Stimulated activated naive CD8-positive, alpha-beta T cell treated with anti-CD3 and anti-CD28 coated beads, Interleukin-15, Interleukin-2, amounts not matched to agents 100 ng/mL and 50 ng/mL, for 24 hours (primary cell): Measurements from ENCODE around the gene DUSP5.

Experiments
- H3K27ac Mint-ChIP-seq: one replicate; pipeline ENCODE4 v1.8.0; 2021; ENCODE audit warnings: mild to moderate bottlenecking, mixed read lengths
- H3K27me3 Mint-ChIP-seq: one replicate; pipeline ENCODE4 v1.8.0; 2021; ENCODE audit warnings: mixed read lengths
- H3K36me3 Mint-ChIP-seq: one replicate; pipeline ENCODE4 v1.8.0; 2021; ENCODE audit warnings: low read depth, mixed read lengths
- H3K4me1 Mint-ChIP-seq: one replicate; pipeline ENCODE4 v1.8.0; 2021; ENCODE audit warnings: low read depth, mixed read lengths
- H3K4me3 Mint-ChIP-seq: one replicate; pipeline ENCODE4 v1.8.0; 2021; ENCODE audit warnings: mild to moderate bottlenecking, mixed read lengths
- H3K9me3 Mint-ChIP-seq: one replicate; pipeline ENCODE4 v1.8.0; 2021; ENCODE audit warnings: mixed read lengths

DUSP5 gene

DNA sequence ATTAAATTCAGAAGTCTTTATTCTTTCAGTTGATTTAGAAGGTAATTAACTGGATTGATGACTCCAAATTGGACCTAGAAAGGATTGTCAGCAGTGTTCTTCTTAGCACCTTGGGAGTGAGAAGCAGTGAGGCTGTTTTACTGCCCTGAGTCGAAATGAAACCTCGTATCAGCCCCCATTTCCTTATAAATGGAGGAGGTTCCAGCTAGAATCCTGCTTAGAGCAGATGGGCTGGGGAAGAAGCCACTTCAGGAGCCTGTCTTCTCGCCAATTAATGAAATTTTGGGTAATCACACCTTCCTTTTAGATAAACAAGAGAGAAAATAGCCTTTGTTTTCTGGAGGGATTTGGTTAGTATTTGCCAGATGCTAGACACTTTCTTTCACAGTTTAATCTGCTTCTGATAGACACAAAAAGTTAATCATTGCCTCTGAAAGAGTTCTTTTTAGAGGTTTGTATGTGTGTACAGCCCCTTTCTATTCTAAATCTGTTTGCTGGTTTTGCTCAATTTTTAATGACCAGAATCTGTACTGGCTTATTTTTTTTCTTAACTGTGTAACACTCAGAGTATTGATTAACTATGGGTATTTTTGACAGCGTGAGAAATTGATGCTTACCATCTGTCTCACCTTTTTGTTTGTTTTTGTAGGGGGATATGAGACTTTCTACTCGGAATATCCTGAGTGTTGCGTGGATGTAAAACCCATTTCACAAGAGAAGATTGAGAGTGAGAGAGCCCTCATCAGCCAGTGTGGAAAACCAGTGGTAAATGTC is 4.6 kb downstream of the DUSP5 start:
- Mint-ChIP-seq H3K27ac (peak overlapping the region; percentile 97), H3K27me3 (no peaks in the 10 kb centered on the region), H3K9me3 (no peaks in the 10 kb centered on the region), H3K4me1 (peaks cover 81% of the 10 kb centered on the region), H3K36me3 (peaks cover 78% of the 10 kb centered on the region), H3K4me3 (peak overlapping the region; percentile 96)

DNA sequence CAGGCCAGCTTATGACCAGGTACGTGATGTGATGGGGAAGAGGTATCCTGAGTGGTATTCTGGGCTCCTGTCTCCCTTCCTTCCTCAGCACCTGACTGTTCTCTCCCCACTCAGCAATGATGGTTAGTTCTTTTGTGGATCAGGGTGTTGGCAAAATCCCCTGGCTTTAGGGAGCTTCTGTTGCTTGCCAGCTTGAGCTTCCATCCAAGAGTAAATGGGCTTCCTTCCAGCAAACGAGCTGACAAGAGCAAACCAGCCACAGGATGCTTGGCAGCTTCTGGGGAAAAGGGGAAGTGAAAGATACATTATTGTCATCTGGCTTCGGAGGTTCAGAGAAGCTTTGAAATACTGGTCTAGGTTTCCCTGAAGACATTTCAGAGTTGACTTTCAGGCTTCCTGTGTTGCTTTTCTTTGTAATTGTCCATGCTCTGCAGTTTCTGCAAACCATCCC is 5.2 kb downstream of the DUSP5 start:
- Mint-ChIP-seq H3K4me1 (peaks cover 85% of the 10 kb centered on the region), H3K9me3 (no peaks in the 10 kb centered on the region), H3K27ac (peak overlapping the region; percentile 97), H3K36me3 (peaks cover 84% of the 10 kb centered on the region), H3K27me3 (no peaks in the 10 kb centered on the region), H3K4me3 (peak overlapping the region; percentile 96)

DNA sequence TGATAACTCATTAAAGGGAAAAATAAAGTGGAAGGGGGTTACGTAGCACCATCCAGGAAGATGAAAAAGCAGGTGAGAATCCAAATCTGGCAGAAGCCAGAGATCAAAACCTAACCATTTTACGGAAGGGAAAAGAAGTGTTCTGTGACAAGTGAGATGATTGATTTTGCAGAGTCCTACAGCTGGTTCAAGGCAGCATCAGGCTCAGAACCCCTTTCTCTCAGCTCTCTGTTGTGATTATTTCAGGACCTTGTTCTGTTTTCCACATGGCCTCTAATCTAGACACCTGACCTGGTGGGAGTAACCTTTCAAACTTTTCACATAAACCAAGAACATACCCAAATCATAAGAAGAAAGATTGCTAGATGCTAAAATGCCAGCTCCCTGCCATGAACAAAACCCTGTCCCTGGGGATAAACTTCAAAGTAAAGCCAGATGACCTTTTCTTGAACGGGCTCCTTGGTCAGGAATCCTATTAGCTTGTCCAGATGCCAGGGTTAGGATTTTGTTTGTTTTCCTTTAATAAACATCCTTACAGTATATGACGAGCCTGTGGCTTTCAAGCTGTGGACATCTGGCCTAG is 5.9 kb downstream of the DUSP5 start:
- no peaks in the 10 kb centered on the region for H3K9me3 Mint-ChIP-seq
- peak overlapping the region; percentile 96 for H3K4me3 Mint-ChIP-seq
- H3K36me3 Mint-ChIP-seq, result peaks cover 92% of the 10 kb centered on the region
- H3K27ac Mint-ChIP-seq, result peak overlapping the region; percentile 97
- peaks cover 90% of the 10 kb centered on the region for H3K4me1 Mint-ChIP-seq
- H3K27me3 Mint-ChIP-seq, result no peaks in the 10 kb centered on the region

DNA sequence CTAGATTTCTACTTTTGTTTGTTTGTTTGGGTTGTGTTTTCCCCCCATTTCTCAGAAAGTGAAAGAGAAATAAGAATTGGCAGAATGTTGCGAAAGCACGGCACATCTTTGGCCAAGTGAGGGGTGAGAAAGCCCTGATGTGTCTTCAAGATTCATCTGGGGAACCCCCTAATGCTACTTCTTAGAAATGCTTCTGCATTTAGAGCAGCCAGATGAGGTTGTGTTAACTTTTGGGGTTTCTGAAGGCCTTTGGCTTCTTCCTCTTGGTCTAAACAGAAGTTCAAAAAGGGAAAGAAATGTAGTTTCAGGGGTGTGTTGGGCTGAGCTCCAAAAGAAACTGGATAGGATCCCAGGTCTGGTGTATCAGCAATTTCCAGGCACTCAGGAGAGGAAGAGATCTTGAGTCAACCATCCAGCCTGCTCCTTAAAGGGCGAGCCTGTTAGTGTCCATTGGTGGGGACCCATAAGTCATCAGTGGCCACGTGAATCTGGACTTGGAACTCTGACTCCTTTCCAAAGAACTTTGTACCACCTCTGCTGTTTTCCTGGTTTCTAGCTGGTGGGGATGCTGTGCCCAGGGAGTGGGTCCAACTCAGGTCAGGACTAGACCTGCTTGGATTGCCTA is 6.5 kb downstream of the DUSP5 start:
- H3K4me1 Mint-ChIP-seq, result peaks cover 95% of the 10 kb centered on the region
- H3K9me3 Mint-ChIP-seq, result no peaks in the 10 kb centered on the region
- peak overlapping the region; percentile 97 for H3K27ac Mint-ChIP-seq
- H3K36me3 Mint-ChIP-seq, result peaks cover 93% of the 10 kb centered on the region
- H3K27me3 Mint-ChIP-seq, result no peaks in the 10 kb centered on the region
- peak overlapping the region; percentile 96 for H3K4me3 Mint-ChIP-seq

DNA sequence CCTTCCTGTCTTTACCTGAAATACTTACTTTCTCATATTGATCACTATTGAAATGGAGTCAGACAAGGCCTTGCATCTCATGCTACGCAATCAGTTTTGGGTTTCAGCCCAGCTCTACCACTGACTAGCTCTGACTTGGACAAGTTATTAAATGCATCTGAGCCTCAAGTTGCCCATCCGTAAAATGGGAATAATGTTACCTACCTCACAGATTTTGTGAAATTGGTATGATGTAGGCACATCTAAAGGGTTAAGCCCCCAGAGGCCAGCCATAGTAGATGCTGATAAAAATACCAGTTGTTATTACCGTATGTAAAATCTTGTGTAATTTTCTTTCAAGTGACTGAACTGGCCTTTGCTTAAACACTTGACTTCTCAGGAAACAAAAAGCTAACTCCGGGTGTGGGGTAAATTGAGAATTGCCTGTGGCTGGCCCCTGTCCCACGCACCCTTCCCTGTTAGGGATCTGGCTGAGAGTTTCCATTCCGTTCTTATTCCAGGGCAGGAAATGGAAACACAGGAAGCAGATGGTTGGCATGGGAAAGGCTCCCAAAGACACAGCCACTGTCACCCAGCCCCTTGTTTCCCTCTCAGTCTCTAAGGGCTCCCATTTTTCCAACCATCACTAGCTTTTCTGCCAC is 7.5 kb downstream of the DUSP5 start:
- Mint-ChIP-seq H3K27me3 (no peaks in the 10 kb centered on the region), H3K9me3 (no peaks in the 10 kb centered on the region), H3K4me3 (peak overlapping the region; percentile 96), H3K36me3 (peaks cover 92% of the 10 kb centered on the region), H3K27ac (peak overlapping the region; percentile 97), H3K4me1 (peaks cover 88% of the 10 kb centered on the region)

DNA sequence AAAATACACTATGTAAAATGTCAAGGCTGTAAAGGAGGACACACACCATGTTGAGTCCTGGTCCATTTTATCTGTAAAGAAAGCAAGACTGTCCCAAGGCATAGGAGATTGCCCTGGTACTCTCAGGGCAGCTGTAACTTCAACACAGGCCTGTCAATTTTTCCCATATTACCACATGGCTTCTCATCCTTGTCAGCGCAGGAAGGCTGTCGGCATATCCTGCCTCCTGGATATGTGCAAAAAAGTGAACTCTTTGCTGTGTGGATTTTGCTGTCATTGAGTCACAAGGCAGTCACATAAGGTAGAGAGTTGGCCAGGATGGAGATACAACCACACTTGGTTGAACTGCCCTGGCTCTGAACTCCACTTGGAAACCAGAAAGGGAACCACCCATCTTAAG is 8.7 kb downstream of the DUSP5 start:
- H3K4me3 Mint-ChIP-seq, result no peak overlapping the region

DNA sequence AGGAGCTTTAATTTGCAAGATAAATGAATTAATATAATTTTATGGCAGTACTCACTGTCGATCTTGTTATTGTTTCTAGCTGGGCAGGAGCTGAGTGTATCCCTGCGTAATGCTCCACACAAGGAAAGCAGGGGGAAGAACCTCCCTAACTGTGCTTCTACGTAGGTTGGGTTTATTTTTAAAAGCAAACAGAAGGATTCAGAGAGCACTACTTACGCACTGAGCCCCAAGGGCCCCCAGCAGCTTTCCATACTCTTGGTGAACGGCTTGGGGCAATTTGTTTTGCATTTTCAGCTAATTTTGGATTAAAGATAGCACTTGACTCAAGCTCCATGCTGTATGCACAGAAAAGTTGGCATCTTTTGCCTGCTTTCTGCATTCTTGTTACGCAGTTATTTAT is 9.6 kb downstream of the DUSP5 start:
- no peak overlapping the region for H3K4me3 Mint-ChIP-seq
- H3K36me3 Mint-ChIP-seq, result peaks cover 99% of the 10 kb centered on the region
- H3K27me3 Mint-ChIP-seq, result no peaks in the 10 kb centered on the region
- no peak overlapping the region for H3K27ac Mint-ChIP-seq
- H3K4me1 Mint-ChIP-seq, result peaks cover 88% of the 10 kb centered on the region
- H3K9me3 Mint-ChIP-seq, result no peaks in the 10 kb centered on the region

More for the DNA sequence above, 8.7 kb downstream of the DUSP5 start:
- Mint-ChIP-seq H3K4me1 (peaks cover 88% of the 10 kb centered on the region), H3K36me3 (peaks cover 92% of the 10 kb centered on the region), H3K27me3 (no peaks in the 10 kb centered on the region), H3K27ac (peak overlapping the region; percentile 38), H3K9me3 (no peaks in the 10 kb centered on the region)

DNA sequence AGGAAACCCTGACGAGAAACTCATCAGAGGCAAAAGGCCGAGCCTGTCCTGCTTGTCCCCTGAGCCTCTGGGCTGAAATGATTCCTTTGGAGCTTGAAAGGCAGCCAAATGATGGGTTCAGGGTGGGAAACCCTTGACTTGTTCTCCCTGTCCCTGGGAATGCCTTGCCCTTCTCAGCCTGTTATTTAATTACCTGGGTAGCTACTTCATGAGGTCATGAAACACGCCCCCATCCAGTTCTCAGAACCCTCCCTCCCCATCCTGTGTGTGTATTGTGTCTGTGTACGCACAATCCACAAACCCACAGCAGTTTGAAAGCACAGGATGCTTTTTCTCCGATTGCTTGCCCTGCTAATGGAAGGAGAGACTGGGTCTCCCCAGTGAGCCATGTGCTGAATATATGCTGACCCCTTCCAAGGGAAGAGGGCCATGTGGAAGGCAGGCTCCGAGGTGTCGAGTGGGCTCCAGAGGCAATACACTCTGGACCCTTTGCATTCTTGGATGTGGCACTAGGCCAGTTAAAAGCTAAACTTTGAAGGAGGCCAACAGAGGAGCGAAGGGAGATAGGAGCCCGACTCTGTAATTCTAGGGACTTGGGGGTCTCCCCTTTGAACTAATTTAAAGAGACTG is 10.6 kb downstream of the DUSP5 start:
- Mint-ChIP-seq H3K27me3 (no peaks in the 10 kb centered on the region), H3K9me3 (no peaks in the 10 kb centered on the region), H3K27ac (peak overlapping the region; percentile 26), H3K4me3 (no peak overlapping the region), H3K4me1 (peaks cover 88% of the 10 kb centered on the region), H3K36me3 (peaks cover 97% of the 10 kb centered on the region)

DNA sequence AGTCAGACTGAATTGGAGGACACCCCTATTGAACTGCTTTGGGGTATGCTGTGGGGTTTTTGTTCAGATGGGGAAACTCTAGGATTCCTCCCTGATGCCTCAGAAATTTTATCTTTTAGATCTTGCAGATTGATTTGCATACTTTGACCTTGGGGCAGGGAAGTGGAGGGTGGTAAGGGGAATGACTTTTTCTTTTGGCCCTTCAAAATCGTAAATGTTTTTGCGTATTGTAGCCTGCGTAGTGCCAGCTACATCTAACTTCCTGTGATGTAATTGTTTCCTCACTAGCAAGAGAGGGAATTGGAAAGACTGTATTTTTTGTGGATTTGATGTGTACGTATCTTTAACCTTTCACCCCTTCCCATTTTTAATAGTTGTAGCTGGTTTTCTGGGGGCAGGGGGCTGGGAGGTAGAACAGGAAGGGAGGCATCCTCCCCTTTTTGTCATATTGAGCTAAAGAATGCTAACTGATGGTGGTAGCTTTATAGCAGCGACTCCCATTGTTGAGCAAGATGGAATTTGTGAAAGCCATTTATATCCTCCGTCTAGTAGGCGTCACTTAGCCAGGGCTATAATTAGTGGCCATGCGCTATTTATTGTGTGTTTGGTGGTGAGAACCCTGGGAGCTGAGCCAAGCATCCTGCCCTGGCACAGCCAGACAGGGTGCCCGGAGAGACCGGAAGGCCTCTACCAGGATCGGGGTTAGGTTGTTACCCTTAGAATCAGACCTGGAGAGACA is 11.3 kb downstream of the DUSP5 start:
- peak overlapping the region; percentile 45 for H3K27ac Mint-ChIP-seq
- H3K4me1 Mint-ChIP-seq, result peaks cover 88% of the 10 kb centered on the region
- no peaks in the 10 kb centered on the region for H3K9me3 Mint-ChIP-seq
- no peaks in the 10 kb centered on the region for H3K27me3 Mint-ChIP-seq
- peaks cover 97% of the 10 kb centered on the region for H3K36me3 Mint-ChIP-seq
- peak overlapping the region; percentile 17 for H3K4me3 Mint-ChIP-seq

DNA sequence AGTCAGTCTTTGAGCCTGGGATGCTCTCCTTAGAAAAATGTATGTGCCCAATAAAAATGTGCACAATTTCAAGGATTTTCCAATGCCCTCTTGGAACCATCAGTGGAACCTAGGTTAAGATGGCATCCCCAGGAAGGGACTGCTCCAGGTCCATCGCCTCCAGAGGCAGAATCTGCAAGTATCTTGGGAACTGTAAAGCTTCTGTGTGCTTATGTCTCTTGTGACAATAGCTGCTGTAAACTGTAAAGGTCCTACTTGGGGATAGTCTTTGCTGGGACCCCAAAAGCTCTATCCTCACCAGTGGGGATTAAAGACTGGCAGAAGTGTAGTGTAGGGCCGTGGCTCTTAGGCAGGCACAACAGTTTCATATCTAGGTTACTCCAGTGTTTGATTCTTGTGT is 11.9 kb downstream of the DUSP5 start:
- no peaks in the 10 kb centered on the region for H3K27me3 Mint-ChIP-seq
- peaks cover 97% of the 10 kb centered on the region for H3K36me3 Mint-ChIP-seq
- H3K27ac Mint-ChIP-seq, result peak overlapping the region; percentile 45
- peaks cover 84% of the 10 kb centered on the region for H3K4me1 Mint-ChIP-seq
- H3K4me3 Mint-ChIP-seq, result no peak overlapping the region
- H3K9me3 Mint-ChIP-seq, result no peaks in the 10 kb centered on the region

DNA sequence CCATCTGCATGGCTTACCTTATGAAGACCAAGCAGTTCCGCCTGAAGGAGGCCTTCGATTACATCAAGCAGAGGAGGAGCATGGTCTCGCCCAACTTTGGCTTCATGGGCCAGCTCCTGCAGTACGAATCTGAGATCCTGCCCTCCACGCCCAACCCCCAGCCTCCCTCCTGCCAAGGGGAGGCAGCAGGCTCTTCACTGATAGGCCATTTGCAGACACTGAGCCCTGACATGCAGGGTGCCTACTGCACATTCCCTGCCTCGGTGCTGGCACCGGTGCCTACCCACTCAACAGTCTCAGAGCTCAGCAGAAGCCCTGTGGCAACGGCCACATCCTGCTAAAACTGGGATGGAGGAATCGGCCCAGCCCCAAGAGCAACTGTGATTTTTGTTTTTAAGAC is 12.4 kb downstream of the DUSP5 start:
- H3K36me3 Mint-ChIP-seq, result peaks cover 97% of the 10 kb centered on the region

DNA sequence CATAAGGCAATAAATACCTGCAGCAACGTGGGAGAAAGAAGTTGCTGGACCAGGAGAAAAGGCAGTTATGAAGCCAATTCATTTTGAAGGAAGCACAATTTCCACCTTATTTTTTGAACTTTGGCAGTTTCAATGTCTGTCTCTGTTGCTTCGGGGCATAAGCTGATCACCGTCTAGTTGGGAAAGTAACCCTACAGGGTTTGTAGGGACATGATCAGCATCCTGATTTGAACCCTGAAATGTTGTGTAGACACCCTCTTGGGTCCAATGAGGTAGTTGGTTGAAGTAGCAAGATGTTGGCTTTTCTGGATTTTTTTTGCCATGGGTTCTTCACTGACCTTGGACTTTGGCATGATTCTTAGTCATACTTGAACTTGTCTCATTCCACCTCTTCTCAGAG is 13.0 kb downstream of the DUSP5 start:
- peak overlapping the region; percentile 41 for H3K27ac Mint-ChIP-seq
- peaks cover 93% of the 10 kb centered on the region for H3K36me3 Mint-ChIP-seq
- peaks cover 72% of the 10 kb centered on the region for H3K4me1 Mint-ChIP-seq
- H3K27me3 Mint-ChIP-seq, result no peaks in the 10 kb centered on the region
- no peaks in the 10 kb centered on the region for H3K9me3 Mint-ChIP-seq
- no peak overlapping the region for H3K4me3 Mint-ChIP-seq

More for the DNA sequence above, 12.4 kb downstream of the DUSP5 start:
- H3K27ac Mint-ChIP-seq, result no peak overlapping the region
- no peak overlapping the region for H3K4me3 Mint-ChIP-seq
- peaks cover 79% of the 10 kb centered on the region for H3K4me1 Mint-ChIP-seq
- no peaks in the 10 kb centered on the region for H3K9me3 Mint-ChIP-seq
- H3K27me3 Mint-ChIP-seq, result no peaks in the 10 kb centered on the region

DNA sequence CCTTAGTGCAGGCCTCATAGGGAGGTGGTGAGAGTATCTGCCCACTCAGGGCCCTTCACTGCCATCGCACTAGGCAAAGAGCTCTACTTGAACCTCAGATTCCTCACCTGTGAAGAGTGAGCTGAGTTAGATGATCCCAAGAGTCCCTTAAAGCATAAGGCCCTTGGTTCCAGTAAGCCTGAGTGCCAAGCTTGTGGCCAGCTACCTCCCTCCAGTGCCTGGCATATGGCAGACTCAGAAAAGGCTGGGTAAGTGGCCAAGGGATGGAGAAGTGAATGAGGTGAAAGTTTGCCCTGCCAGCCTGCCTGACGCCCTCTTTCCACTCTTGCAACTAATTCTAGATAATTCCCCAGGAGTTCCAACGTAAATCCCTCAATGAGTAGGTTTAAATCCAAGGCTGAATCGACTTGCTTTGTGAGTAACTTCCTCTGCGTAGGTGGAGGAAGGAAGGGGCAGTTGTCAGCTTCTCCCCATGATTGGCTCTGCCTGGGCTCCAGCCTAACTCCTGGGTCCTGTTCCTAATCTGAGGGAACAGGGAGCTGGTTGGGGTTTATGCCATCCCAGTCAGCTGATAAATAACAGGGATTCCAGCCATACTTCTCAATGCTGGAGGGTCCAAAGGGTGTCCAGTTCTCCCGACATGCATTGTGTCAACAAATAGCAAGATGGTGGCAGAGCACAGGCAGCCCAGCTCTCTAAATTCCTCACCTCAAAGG is 14.2 kb downstream of the DUSP5 start:
- Mint-ChIP-seq H3K4me1 (peaks cover 60% of the 10 kb centered on the region), H3K27ac (peak overlapping the region; percentile 89), H3K27me3 (no peaks in the 10 kb centered on the region), H3K36me3 (peaks cover 87% of the 10 kb centered on the region), H3K9me3 (no peaks in the 10 kb centered on the region), H3K4me3 (peak overlapping the region; percentile 30)
